Neural progenitor cell (in vitro differentiated cells): ENCODE measurements around the gene PSMB4.

Experiments used
- CTCF ChIP-seq: fragments of 200-600 bp; sonication (generic); IDR thresholded peaks from 2 replicates; pipeline ENCODE4 v1.5.1; 2017; ENCODE audit warnings: antibody characterized with exemption, mild to moderate bottlenecking
- EZH2 ChIP-seq: fragments of 200-600 bp; sonication (generic); IDR thresholded peaks from 2 replicates; pipeline ENCODE4 v1.6.1; 2017; ENCODE audit warnings: antibody characterized with exemption, mild to moderate bottlenecking, moderate library complexity
- EZH2phosphoT487 ChIP-seq: fragments of 200-600 bp; sonication (generic); IDR thresholded peaks from 2 replicates; pipeline ENCODE4 v1.6.1; 2017; ENCODE audit warnings: antibody characterized with exemption

- TF ChIP-seq CTCF (no peak), EZH2 (no peak), EZH2phosphoT487 (no peak)
Observed at GRCh38 chr1:151361883-151362282, 37.5 kb upstream of the PSMB4 start.
